Sigmoid colon (tissue), 7 donors: Measurements from ENCODE around the gene OR10X1. TPM values are rescaled to one million over a fixed set of nuclear protein-coding genes. Genes with fewer than 3 reads are reported as not detected.

ENCODE experiments used
- DNase-seq: peaks from one replicate; pipeline ENCODE4 v3.0.0-alpha.2; 2019
- H3K27ac ChIP-seq, 4 donors: fragments of 200-600 bp; sonication (generic); one replicate each; pipeline ENCODE4 v1.5.1; 2016 to 2019; ENCODE audit warnings: mild to moderate bottlenecking in 1 of 4
- H3K27me3 ChIP-seq, 3 donors: fragments of 200-600 bp; sonication (generic); one replicate each; pipeline ENCODE4 v1.5.1; 2019; ENCODE audit warnings: mild to moderate bottlenecking in 1 of 3
- H3K36me3 ChIP-seq, 4 donors: fragments of 200-600 bp; sonication (generic); one replicate each; pipeline ENCODE4 v1.5.1; 2016 to 2019
- H3K4me1 ChIP-seq, 4 donors: fragments of 200-600 bp; sonication (generic); one replicate each; pipeline ENCODE4 v1.5.1; 2017 to 2019
- H3K4me3 ChIP-seq, 4 donors: fragments of 200-600 bp; sonication (generic); one replicate each; pipeline ENCODE4 v1.5.1; 2017 to 2019; ENCODE audit warnings: mild to moderate bottlenecking in 2 of 4, moderate library complexity in 1 of 4
- H3K9me3 ChIP-seq, 4 donors: fragments of 200-600 bp in 3 of 4; sonication (generic) in 3 of 4; one replicate each; pipeline versions ENCODE4 v1.5.1 to v1.6.1; 2013 to 2019
- EP300 ChIP-seq, 4 donors: sonication (generic); formaldehyde crosslinking; IDR thresholded peaks; one replicate each; pipeline ENCODE4 v1.6.1; 2017; ENCODE audit warnings: antibody characterized with exemption in 4 of 4
- POLR2A ChIP-seq, 2 donors: fragments of 450-650 bp; IDR thresholded peaks; one replicate each; pipeline ENCODE4 v1.6.1; 2016; ENCODE audit warnings: antibody characterized with exemption in 2 of 2, mild to moderate bottlenecking in 2 of 2, moderate library complexity in 2 of 2
- POLR2AphosphoS5 ChIP-seq, 4 donors: sonication (generic); formaldehyde crosslinking; IDR thresholded peaks; one replicate each; pipeline ENCODE4 v1.6.1; 2017; ENCODE audit warnings: antibody characterized with exemption in 4 of 4
- WGBS, 2 donors: extraction: QIAGEN DNeasy Blood & Tissue Kit; methylation state at CpG; one replicate each; pipeline ENCODE4 v1.1.7; 2013; 5-methylcytosine and 5-hydroxymethylcytosine counted together
- intact Hi-C: fragments of 100-400 bp; cut with DNase I; formaldehyde crosslinking; loops from one replicate; pipeline ENCODE4 v1.15.1; 2023
- polyA plus RNA-seq, 3 donors: library from polyadenylated mRNA; stranded (reverse); fragments of 200-250 nt; gene quantifications; one replicate each; pipeline ENCODE4 v1.2.3, GENCODE V29; 2013
- total RNA-seq, 4 donors: library from RNA; depleted of rRNA; stranded (reverse); fragments of >200 nt; gene quantifications; one replicate each; pipeline ENCODE4 v1.1.0, GENCODE V29; 2016
- TF ChIP-seq, protein P1 (sequence below), 4 experiments: fragments of 450-650 bp in 3 of 4; fragments of 200-600 bp in 1 of 4; IDR thresholded peaks; one replicate each; pipeline ENCODE4 v1.5.1; 2016 to 2019; ENCODE audit warnings: antibody characterized with exemption in 4 of 4, mild to moderate bottlenecking in 3 of 4, moderate library complexity in 2 of 4
- donor health status: healthy with polysubstance abuse.
- donor health status: Bipolar disorder and iron deficiency.
- donor health status: healthy.

OR10X1 gene
- total and polyA plus RNA-seq, 7 donors, result not detected

GRCh38 chr1:158570480-158570879 is 9.2 kb downstream of the OR10X1 start, which contains the start of gene OR6P1:
Gene OR6P1, minus strand, starts transcription at chr1:158570580. Its CDS starts 6,976 bp downstream, at chr1:158563604.
- no peak for DNase-seq
- intact Hi-C loops, result no loop called here
- H3K4me1 ChIP-seq, result no peaks in the 10 kb centered on the region
- no peaks in the 10 kb centered on the region for H3K36me3 ChIP-seq
- WGBS, 2 donors, result 65 to 75% methylated on average over 3 of the region's 3 CpGs
- no peak within 1 kb of the TSS for H3K4me3 ChIP-seq
- no peak within 1 kb of the TSS for H3K27ac ChIP-seq
- no peaks in the 10 kb centered on the region for H3K27me3 ChIP-seq
- TF ChIP-seq EP300 (IDR thresholded peaks at IDR 0.05), result no peak
- TF ChIP-seq POLR2AphosphoS5 (IDR thresholded peaks at IDR 0.05), result no peak
- TF ChIP-seq, protein P1, sequence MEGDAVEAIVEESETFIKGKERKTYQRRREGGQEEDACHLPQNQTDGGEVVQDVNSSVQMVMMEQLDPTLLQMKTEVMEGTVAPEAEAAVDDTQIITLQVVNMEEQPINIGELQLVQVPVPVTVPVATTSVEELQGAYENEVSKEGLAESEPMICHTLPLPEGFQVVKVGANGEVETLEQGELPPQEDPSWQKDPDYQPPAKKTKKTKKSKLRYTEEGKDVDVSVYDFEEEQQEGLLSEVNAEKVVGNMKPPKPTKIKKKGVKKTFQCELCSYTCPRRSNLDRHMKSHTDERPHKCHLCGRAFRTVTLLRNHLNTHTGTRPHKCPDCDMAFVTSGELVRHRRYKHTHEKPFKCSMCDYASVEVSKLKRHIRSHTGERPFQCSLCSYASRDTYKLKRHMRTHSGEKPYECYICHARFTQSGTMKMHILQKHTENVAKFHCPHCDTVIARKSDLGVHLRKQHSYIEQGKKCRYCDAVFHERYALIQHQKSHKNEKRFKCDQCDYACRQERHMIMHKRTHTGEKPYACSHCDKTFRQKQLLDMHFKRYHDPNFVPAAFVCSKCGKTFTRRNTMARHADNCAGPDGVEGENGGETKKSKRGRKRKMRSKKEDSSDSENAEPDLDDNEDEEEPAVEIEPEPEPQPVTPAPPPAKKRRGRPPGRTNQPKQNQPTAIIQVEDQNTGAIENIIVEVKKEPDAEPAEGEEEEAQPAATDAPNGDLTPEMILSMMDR (IDR thresholded peaks at IDR 0.05), result no peak
- TF ChIP-seq POLR2A (IDR thresholded peaks at IDR 0.05), result no peak
- H3K9me3 ChIP-seq, result no peaks in the 10 kb centered on the region

- DNase-seq, result no peak
- Histone ChIP-seq H3K4me3 (no peak overlapping the region), H3K4me1 (no peaks in the 10 kb centered on the region), H3K9me3 (no peaks in the 10 kb centered on the region), H3K27me3 (no peaks in the 10 kb centered on the region), H3K36me3 (no peaks in the 10 kb centered on the region), H3K27ac (no peak overlapping the region)
- intact Hi-C loops, result no loop called here
- WGBS, 2 donors, result 57 to 63% methylated on average over 2 of the region's 2 CpGs
- TF ChIP-seq, protein P1 (IDR thresholded peaks at IDR 0.05), result no peak
- TF ChIP-seq POLR2A (IDR thresholded peaks at IDR 0.05), result no peak
- TF ChIP-seq POLR2AphosphoS5 (IDR thresholded peaks at IDR 0.05), result no peak
These were observed 15.1 kb downstream of the OR10X1 start for GRCh38 chr1:158564608-158565007.

DNA sequence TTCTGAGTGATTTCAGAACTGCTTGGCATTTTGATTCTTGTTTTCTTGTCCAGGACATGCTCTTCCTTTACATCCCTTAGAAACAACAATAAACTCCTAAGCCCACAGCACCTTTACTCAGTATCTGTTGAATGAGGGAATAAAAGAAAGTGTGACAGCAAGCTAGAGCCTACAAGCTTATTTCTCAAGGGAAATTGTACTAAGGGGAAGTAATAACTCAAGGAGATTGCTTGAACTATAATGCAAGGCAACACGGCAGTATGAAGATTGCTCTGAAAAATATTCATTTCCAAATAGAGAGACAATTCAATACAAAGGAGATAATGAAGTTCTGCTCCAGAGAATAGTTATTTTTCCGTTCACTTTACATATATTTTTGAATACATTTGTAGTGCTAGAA is 15.8 kb downstream of the OR10X1 start:
- intact Hi-C loops, result no loop called here
- WGBS, 2 donors, result 77 to 78% methylated on average over 2 of the region's 2 CpGs
- H3K4me1 ChIP-seq, result no peaks in the 10 kb centered on the region

GRCh38 chr1:158559696-158560095 is 20.0 kb downstream of the OR10X1 start:
- Histone ChIP-seq H3K4me3 (no peak overlapping the region), H3K27me3 (no peaks in the 10 kb centered on the region), H3K27ac (no peak overlapping the region), H3K9me3 (no peaks in the 10 kb centered on the region), H3K4me1 (no peaks in the 10 kb centered on the region), H3K36me3 (no peaks in the 10 kb centered on the region)
- intact Hi-C loops, result no loop called here
- DNase-seq, result no peak
- TF ChIP-seq EP300 (IDR thresholded peaks at IDR 0.05) (no peak), POLR2A (IDR thresholded peaks at IDR 0.05) (no peak), POLR2AphosphoS5 (IDR thresholded peaks at IDR 0.05) (no peak)
- TF ChIP-seq, protein P1 (IDR thresholded peaks at IDR 0.05), result no peak
- 89 to 90% methylated on average over 1 of the region's 1 CpG for WGBS, 2 donors

More for the DNA sequence above, 15.8 kb downstream of the OR10X1 start:
- no peaks in the 10 kb centered on the region for H3K9me3 ChIP-seq
- no peak for DNase-seq
- H3K27ac ChIP-seq, result no peak overlapping the region
- H3K27me3 ChIP-seq, result no peaks in the 10 kb centered on the region
- no peaks in the 10 kb centered on the region for H3K36me3 ChIP-seq
- H3K4me3 ChIP-seq, result no peak overlapping the region
- TF ChIP-seq POLR2A (IDR thresholded peaks at IDR 0.05), result no peak
- no peak for TF ChIP-seq POLR2AphosphoS5 (IDR thresholded peaks at IDR 0.05)
- TF ChIP-seq EP300 (IDR thresholded peaks at IDR 0.05), result no peak
- TF ChIP-seq, protein P1 (IDR thresholded peaks at IDR 0.05), result no peak

DNA sequence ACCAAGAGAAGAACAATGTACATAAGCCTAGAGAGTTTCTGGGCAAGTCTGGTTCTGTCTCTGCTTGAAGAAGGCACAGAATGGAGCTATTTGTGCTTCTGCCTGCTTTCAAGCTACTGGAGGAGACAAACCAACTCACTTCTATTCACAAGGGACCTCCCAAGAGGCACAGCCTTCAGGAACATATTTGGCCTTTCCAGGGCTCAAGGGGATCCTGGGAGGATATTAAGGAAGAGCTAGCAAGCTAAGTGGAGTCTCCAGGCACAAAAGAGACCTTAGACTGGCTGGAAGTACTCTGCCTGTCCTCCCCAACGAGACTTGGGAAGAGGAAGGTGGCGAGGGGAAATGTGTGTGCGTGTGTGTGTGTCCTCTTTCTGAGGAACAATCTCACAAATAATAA is 25.3 kb downstream of the OR10X1 start, which contains the start of gene OR6Y1:
Gene OR6Y1 (minus strand): TSS at position 54 of the 400 bp plus-strand sequence. CDS start 6,300 bp downstream, outside the sequence.
- Histone ChIP-seq H3K4me1 (no peaks in the 10 kb centered on the region), H3K27me3 (no peaks in the 10 kb centered on the region), H3K36me3 (no peaks in the 10 kb centered on the region), H3K27ac (no peak within 1 kb of the TSS), H3K9me3 (no peaks in the 10 kb centered on the region), H3K4me3 (no peak within 1 kb of the TSS)
- WGBS, 2 donors, result 78 to 83% methylated on average over 3 of the region's 3 CpGs
- DNase-seq, result no peak
- no peak for TF ChIP-seq EP300 (IDR thresholded peaks at IDR 0.05)
- TF ChIP-seq POLR2AphosphoS5 (IDR thresholded peaks at IDR 0.05), result no peak
- TF ChIP-seq POLR2A (IDR thresholded peaks at IDR 0.05), result no peak
- TF ChIP-seq, protein P1 (IDR thresholded peaks at IDR 0.05), result no peak
- intact Hi-C loops, result no loop called here
